ENCODE data around the gene SBK3.

DNA sequence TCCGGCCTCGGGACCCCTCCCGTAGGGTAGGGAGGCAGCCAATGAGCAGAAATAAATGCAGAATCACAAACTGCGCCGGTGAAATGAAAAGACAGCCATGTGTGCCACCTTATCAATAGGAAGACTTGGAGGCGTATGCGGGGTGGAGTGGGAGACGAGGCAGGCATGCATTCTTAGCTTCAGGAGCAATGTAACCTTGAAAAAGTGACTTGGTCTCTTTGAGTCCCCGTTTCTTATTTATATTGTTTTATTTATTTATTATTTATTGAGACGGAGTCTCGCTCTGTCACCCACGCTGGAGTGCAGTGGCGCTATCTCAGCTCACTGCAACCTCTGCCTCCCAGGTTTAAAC is 41.1 kb downstream of the SBK3 start:
- no peak for TF ChIP-seq POLR2A (IDR thresholded peaks at IDR 0.05)
- TF ChIP-seq, protein P1, sequence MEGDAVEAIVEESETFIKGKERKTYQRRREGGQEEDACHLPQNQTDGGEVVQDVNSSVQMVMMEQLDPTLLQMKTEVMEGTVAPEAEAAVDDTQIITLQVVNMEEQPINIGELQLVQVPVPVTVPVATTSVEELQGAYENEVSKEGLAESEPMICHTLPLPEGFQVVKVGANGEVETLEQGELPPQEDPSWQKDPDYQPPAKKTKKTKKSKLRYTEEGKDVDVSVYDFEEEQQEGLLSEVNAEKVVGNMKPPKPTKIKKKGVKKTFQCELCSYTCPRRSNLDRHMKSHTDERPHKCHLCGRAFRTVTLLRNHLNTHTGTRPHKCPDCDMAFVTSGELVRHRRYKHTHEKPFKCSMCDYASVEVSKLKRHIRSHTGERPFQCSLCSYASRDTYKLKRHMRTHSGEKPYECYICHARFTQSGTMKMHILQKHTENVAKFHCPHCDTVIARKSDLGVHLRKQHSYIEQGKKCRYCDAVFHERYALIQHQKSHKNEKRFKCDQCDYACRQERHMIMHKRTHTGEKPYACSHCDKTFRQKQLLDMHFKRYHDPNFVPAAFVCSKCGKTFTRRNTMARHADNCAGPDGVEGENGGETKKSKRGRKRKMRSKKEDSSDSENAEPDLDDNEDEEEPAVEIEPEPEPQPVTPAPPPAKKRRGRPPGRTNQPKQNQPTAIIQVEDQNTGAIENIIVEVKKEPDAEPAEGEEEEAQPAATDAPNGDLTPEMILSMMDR (IDR thresholded peaks at IDR 0.05), result no peak
- no peak for TF ChIP-seq POLR2AphosphoS5 (IDR thresholded peaks at IDR 0.05)
- no peak for TF ChIP-seq EP300 (IDR thresholded peaks at IDR 0.05; ENCODE audit: low read depth)

Measured in transverse colon (tissue), 4 donors.